Fibroblast of skin of abdomen (primary cell): Measurements from ENCODE around the gene FBP1. TPM values are rescaled to one million over a fixed set of nuclear protein-coding genes. Genes with fewer than 3 reads are reported as not detected.

Experiments
- DNase-seq: peaks from one replicate; pipeline ENCODE4 v3.0.0-alpha.2; 2013
- polyA plus RNA-seq, 2 experiments: library from polyadenylated mRNA; unstranded; fragments of 120-200 nt; gene quantifications; one replicate each; pipeline ENCODE4 v1.2.1, GENCODE V29; 2013; ENCODE audit not compliant: insufficient read length in 2 of 2

FBP1 gene
- not detected for polyA plus RNA-seq (2013, experiment 1 of 2; ENCODE audit: insufficient read length)
- polyA plus RNA-seq (2013, experiment 2 of 2; ENCODE audit: insufficient read length), result not detected

- no peak for DNase-seq
Measured at GRCh38 chr9:94639061-94639998, at the start of gene FBP1. Gene FBP1 (minus strand): TSS chr9:94639518. CDS start chr9:94639310, 208 bp downstream.

GRCh38 chr9:94687451-94687850, 48.1 kb upstream of the FBP1 start:
- no peak for DNase-seq

- no peak for DNase-seq
Measured at GRCh38 chr9:94685359-94685758, 46.0 kb upstream of the FBP1 start.

GRCh38 chr9:94681508-94681907, 42.2 kb upstream of the FBP1 start:
- DNase-seq, result peak; percentile 78

GRCh38 chr9:94680621-94681020, 41.3 kb upstream of the FBP1 start:
- no peak for DNase-seq

GRCh38 chr9:94680020-94680419, 40.7 kb upstream of the FBP1 start:
- no peak for DNase-seq

- no peak for DNase-seq
Measured at GRCh38 chr9:94679587-94679986, 40.3 kb upstream of the FBP1 start.

- no peak for DNase-seq
Measured at GRCh38 chr9:94677929-94678328, 38.6 kb upstream of the FBP1 start.

- DNase-seq, result no peak
Measured at GRCh38 chr9:94676446-94677131, 37.3 kb upstream of the FBP1 start.

GRCh38 chr9:94675008-94675881, 35.9 kb upstream of the FBP1 start:
- peak; percentile 78 for DNase-seq

GRCh38 chr9:94672811-94673487, 33.6 kb upstream of the FBP1 start:
- DNase-seq, result peak; percentile 79

GRCh38 chr9:94668928-94669729, 29.8 kb upstream of the FBP1 start:
- peak; percentile 67 for DNase-seq

GRCh38 chr9:94668418-94668927, 29.2 kb upstream of the FBP1 start:
- no peak for DNase-seq

- DNase-seq, result no peak
Measured at GRCh38 chr9:94666364-94667099, 27.2 kb upstream of the FBP1 start.

GRCh38 chr9:94665613-94666012, 26.3 kb upstream of the FBP1 start:
- DNase-seq, result no peak

GRCh38 chr9:94664801-94665200, 25.5 kb upstream of the FBP1 start:
- DNase-seq, result no peak

GRCh38 chr9:94663640-94664039, 24.3 kb upstream of the FBP1 start:
- DNase-seq, result no peak

- no peak for DNase-seq
Measured at GRCh38 chr9:94663140-94663539, 23.8 kb upstream of the FBP1 start.

GRCh38 chr9:94657021-94657725, 17.9 kb upstream of the FBP1 start:
- no peak for DNase-seq
